ENCODE data around the gene WWOX. TPM values are rescaled to one million over a fixed set of nuclear protein-coding genes. Genes with fewer than 3 reads are reported as not detected.
A peak's percentile ranks its signal among the peaks of the same experiment; 100 is the strongest.

The WWOX gene
- total and polyA plus RNA-seq, 2 of the 13 experiments (the other 11 are each of a cell fraction or from before 2014, with no cell fraction given), result 9.1 to 37.4 TPM

DNA sequence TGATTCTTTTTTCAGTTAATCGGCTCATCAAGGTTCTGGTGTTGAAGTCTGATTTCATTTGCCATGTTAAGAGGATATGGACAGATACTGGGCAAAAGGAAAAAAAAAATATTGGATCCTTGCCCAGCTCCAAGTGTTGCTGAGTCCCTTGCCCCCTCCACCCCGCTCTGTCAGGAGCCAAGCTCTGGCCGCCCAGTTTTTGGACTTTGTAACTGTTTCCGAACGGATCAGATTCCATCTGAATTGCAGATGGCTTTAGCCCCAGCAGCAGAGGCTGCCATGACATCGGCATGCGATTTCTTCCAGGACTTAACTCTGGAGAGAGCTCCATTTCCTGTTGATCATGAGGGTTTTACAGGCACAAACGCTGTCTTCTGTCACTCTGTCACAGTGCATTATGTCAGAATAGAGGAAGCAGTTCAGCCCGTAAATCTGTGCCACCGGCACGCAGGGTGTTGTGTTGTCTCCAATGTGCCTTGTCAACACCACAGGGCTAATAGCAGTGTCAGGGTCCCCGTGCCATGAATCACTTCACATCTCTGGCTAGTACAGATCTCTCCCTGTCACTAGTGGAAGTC is 885.5 kb downstream of the WWOX start (continued):
- TF ChIP-seq PRPF4 (IDR thresholded peaks at IDR 0.05; ENCODE audit: low read depth, low read length, poor library complexity, severe bottlenecking) (no peak), EP300 (IDR thresholded peaks at IDR 0.05; ENCODE audit: low read depth in 2 of 2, low read length in 2 of 2) (0 out of 4 replicates have a peak, but pooled peaks of 1 of the 2 experiments have one; percentile 31), EP300 (CRISPR knock-in tag; IDR thresholded peaks at IDR 0.05; ENCODE audit: borderline replicate concordance) (no peak), MAFK (conservative IDR thresholded peaks at IDR 0.05 in 1 of 2, IDR thresholded peaks at IDR 0.05 in 1 of 2; ENCODE audit: low read length in 2 of 2) (no peak), JUNB (CRISPR knock-in tag; IDR thresholded peaks at IDR 0.05; ENCODE audit: borderline replicate concordance) (no peak), IRF2 (CRISPR knock-in tag; IDR thresholded peaks at IDR 0.05) (no peak), GATAD2A (CRISPR knock-in tag; IDR thresholded peaks at IDR 0.05) (0 out of 2 replicates have a peak, but pooled peaks have one; percentile 18), DNMT1 (CRISPR knock-in tag; IDR thresholded peaks at IDR 0.05) (no peak), NONO (IDR thresholded peaks at IDR 0.05) (no peak), NONO (CRISPR knock-in tag; conservative IDR thresholded peaks at IDR 0.05) (no peak), NCOA5 (CRISPR knock-in tag; IDR thresholded peaks at IDR 0.05) (no peak), NFE2L2 (IDR thresholded peaks at IDR 0.05; ENCODE audit: low read length) (no peak), ZNF878 (CRISPR knock-in tag; IDR thresholded peaks at IDR 0.05) (no peak), GFI1 (CRISPR knock-in tag; IDR thresholded peaks at IDR 0.05; ENCODE audit: borderline replicate concordance) (no peak), AGO1 (IDR thresholded peaks at IDR 0.05; ENCODE audit: low read depth, low read length, poor library complexity, severe bottlenecking) (no peak), NPAS2 (CRISPR knock-in tag; IDR thresholded peaks at IDR 0.05; ENCODE audit: borderline replicate concordance) (no peak), ZNF274 (CRISPR knock-in tag; IDR thresholded peaks at IDR 0.05) (no peak)
- TF ChIP-seq, protein P1, sequence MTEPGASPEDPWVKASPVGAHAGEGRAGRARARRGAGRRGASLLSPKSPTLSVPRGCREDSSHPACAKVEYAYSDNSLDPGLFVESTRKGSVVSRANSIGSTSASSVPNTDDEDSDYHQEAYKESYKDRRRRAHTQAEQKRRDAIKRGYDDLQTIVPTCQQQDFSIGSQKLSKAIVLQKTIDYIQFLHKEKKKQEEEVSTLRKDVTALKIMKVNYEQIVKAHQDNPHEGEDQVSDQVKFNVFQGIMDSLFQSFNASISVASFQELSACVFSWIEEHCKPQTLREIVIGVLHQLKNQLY (CRISPR knock-in tag; IDR thresholded peaks at IDR 0.05), result no peak; the same call in 1 of the 2 replicates
- TF ChIP-seq, protein P2, sequence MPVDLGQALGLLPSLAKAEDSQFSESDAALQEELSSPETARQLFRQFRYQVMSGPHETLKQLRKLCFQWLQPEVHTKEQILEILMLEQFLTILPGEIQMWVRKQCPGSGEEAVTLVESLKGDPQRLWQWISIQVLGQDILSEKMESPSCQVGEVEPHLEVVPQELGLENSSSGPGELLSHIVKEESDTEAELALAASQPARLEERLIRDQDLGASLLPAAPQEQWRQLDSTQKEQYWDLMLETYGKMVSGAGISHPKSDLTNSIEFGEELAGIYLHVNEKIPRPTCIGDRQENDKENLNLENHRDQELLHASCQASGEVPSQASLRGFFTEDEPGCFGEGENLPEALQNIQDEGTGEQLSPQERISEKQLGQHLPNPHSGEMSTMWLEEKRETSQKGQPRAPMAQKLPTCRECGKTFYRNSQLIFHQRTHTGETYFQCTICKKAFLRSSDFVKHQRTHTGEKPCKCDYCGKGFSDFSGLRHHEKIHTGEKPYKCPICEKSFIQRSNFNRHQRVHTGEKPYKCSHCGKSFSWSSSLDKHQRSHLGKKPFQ (CRISPR knock-in tag; IDR thresholded peaks at IDR 0.05; ENCODE audit: insufficient replicate concordance), result no peak
- TF ChIP-seq, protein P3, sequence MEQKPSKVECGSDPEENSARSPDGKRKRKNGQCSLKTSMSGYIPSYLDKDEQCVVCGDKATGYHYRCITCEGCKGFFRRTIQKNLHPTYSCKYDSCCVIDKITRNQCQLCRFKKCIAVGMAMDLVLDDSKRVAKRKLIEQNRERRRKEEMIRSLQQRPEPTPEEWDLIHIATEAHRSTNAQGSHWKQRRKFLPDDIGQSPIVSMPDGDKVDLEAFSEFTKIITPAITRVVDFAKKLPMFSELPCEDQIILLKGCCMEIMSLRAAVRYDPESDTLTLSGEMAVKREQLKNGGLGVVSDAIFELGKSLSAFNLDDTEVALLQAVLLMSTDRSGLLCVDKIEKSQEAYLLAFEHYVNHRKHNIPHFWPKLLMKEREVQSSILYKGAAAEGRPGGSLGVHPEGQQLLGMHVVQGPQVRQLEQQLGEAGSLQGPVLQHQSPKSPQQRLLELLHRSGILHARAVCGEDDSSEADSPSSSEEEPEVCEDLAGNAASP (CRISPR knock-in tag; IDR thresholded peaks at IDR 0.05; ENCODE audit: borderline replicate concordance), result no peak
- TF ChIP-seq, protein P4, sequence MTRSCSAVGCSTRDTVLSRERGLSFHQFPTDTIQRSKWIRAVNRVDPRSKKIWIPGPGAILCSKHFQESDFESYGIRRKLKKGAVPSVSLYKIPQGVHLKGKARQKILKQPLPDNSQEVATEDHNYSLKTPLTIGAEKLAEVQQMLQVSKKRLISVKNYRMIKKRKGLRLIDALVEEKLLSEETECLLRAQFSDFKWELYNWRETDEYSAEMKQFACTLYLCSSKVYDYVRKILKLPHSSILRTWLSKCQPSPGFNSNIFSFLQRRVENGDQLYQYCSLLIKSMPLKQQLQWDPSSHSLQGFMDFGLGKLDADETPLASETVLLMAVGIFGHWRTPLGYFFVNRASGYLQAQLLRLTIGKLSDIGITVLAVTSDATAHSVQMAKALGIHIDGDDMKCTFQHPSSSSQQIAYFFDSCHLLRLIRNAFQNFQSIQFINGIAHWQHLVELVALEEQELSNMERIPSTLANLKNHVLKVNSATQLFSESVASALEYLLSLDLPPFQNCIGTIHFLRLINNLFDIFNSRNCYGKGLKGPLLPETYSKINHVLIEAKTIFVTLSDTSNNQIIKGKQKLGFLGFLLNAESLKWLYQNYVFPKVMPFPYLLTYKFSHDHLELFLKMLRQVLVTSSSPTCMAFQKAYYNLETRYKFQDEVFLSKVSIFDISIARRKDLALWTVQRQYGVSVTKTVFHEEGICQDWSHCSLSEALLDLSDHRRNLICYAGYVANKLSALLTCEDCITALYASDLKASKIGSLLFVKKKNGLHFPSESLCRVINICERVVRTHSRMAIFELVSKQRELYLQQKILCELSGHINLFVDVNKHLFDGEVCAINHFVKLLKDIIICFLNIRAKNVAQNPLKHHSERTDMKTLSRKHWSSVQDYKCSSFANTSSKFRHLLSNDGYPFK (CRISPR knock-in tag; IDR thresholded peaks at IDR 0.05; ENCODE audit: borderline replicate concordance), result no peak; the same call in 1 of the 2 replicates
- TF ChIP-seq, protein P5, sequence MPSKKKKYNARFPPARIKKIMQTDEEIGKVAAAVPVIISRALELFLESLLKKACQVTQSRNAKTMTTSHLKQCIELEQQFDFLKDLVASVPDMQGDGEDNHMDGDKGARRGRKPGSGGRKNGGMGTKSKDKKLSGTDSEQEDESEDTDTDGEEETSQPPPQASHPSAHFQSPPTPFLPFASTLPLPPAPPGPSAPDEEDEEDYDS (CRISPR knock-in tag; IDR thresholded peaks at IDR 0.05), result no peak; the same call in 1 of the 2 replicates
- TF ChIP-seq, protein P6, sequence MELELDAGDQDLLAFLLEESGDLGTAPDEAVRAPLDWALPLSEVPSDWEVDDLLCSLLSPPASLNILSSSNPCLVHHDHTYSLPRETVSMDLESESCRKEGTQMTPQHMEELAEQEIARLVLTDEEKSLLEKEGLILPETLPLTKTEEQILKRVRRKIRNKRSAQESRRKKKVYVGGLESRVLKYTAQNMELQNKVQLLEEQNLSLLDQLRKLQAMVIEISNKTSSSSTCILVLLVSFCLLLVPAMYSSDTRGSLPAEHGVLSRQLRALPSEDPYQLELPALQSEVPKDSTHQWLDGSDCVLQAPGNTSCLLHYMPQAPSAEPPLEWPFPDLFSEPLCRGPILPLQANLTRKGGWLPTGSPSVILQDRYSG (CRISPR knock-in tag; IDR thresholded peaks at IDR 0.05), result no peak
